ENCODE results near the gene STRIP1.
A peak's percentile ranks its signal among the peaks of the same experiment; 100 is the strongest.
"Not testable (repeated sequence)": the region's sequence is repeated elsewhere in the genome, so short reads cannot be mapped to it uniquely, and the experiment has no call there.

Gene STRIP1

DNA sequence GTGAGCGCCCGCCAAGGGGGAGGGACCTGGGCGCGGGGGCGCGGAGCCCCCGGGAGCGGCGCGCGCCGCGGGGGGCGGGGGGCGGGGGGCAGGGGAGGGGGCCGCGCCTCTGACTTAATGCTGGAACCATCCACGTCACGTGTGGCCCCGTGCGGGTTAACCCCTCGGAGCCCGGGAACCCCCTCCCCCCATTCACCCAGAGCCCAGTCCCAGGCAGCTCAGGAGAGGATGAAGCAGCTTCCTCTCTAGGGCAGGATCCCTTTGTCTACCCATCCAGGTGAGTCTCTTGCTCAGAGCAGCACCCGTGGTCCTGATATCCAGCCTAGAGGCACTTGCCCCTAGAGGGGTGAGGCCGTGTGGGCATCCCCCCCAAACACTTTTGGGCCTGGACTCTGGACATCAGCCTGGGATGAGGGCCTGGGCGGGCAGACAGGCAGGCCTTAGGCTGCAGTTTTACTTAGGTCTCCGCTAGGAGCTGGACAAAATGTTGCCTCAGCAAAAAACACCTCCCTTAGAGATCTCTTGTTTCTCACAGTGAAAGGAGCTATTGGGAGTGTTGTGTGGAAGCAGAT is 36.3 kb downstream of the STRIP1 start, which contains the start of gene ALX3:
Gene ALX3 (minus strand): TSS at position 2 of the 572 bp plus-strand sequence. CDS start 60 bp downstream, outside the sequence.
- DNase-seq, result no peak

DNA sequence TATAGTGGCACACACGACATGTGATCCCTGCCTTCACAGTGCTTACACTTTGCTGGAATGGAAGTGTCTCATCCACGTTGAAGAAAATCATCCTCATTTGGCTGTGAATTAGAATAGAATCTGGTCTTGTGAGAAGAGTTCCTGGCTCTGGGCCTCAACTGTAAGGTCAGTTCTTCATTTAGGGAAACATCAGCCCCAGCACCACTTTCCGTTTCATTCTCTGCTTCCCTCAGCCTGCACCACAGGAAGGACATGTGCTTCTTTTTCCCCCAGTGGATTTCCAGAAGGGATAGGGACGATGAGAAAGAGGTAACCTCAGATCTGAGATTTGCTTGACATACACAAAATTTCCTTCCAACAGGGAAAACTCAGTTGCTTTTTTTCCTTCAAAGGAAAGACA is 39.7 kb downstream of the STRIP1 start:
- DNase-seq, result no peak

DNA sequence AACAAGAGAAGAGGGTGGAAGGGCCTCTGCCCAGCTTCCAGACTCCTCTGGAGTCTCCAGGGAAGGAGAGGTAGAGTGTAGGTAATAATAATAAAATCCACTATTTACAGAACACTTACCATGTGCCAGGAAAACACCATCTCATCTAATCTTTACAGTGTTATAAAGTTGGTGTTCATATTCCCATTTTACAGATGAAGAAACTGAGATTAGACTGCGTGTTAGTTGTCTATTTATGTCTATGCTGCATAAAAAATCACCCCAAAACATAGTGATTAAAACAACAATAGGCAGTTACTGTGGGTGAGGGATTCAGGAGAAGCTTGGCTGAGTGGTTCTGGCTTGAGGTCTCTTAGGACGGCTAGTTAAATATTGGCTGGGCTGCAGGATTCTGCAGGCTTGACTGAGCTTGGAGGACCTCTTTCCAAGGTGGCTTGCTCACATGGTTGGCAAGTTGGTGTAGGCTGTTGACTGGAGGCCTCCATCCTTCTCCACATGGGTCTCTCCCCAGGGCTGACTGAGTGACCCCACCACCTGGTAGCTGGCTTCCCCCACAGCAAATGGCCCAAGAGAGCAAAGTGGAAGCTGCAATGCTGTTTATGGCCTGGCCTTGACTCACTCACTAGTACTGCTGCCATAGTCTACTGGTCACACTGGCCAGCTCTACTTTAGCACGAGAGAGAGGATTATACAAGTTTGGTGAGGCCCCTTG is 42.5 kb downstream of the STRIP1 start:
- DNase-seq, result no peak

DNA sequence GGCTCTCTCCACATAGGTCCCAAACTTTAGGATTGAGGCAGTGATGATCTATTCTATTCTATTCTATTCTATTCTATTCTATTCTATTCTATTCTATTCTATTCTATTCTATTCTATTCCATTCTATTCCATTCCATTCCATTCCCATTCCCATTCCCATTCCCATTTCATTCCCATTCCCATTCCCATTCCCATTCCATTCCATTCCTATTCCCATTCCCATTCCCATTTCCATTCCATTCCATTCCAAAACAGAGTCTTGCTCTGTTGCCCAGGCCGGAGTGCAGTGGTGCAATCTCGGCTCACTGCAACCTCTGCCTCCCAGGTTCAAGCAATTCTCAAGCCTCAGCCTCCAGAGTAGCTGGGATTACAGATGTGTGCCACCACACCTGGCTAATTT is 45.6 kb downstream of the STRIP1 start:
- not testable (repeated sequence) for DNase-seq

DNA sequence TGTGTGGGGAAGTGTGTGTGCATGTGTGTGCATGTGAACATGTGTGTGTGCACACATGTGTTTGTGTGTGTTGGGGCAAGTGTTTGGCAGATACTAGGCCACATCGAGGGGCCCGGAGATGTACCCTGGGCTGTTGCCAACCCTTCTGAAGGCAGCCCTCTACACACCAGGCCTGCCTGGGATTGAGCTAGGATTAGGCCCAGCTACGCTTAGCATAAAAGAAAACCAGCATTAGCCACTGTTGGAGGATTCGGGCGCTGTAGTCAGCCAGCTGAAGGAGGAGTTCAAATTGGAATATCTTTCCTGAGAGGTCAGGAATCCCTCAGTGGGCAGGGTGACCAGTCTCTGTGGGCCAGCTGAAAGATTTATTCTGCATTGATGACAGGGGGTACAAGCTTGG is 46.6 kb downstream of the STRIP1 start:
- no peak for DNase-seq

DNA sequence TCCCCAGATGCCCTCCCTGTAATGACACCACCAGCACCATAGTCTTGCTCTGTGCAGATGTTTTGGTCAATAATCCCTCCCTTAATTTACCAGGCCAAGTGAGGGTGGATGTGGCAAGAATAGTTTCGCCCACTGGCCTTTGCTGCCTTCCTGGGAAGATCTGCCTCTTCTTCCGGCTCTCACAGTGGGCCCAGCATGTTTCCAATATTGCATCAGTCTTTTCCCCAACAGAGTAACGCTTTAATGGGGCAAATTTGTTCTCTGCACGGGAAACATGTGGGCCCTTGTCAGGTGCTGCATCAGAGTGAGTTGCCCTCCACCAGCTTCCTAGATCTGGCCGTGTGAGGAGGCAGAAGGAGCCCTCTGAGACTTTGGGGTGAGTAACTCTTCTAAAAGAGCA is 48.1 kb downstream of the STRIP1 start:
- no peak for DNase-seq

DNA sequence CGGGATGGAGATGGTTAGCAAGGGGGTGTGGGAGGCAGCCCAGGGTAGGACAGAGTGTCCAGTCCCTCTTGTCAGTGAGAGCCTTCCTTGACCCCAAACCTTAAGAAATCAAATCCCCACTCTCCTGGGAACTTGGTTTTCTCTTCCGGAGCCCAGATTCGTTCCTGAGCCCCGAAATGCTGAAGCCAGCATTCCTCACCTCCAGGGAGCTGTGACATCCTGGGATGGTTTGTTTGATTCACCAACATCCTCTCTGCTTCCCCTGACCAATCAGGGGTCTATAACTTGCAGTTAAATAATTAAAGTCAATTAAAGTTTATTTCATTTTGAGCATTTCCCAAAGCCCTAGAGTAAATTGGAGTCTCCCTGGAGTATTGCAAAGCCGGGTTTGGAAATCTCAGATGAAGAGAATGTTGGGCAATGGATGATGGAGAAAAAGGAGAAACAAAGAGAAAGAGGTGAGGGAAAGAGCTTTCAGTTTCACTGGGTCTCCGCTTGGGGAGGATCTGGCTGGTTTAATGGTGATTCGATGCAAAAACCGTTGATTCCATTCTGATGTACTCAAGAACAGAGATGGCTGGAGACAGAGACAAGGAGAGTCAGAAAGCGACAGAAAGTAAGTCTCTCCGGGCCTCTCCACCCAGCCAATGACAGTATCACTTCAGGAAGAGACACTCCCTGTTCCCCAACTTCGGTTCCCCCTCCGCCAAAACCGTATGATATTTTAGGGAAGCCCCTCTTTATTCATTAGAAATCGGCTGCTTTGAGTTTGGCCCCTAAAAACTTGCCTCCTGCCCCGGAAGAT is 48.8 kb downstream of the STRIP1 start:
- peak; percentile 24 for DNase-seq

DNA sequence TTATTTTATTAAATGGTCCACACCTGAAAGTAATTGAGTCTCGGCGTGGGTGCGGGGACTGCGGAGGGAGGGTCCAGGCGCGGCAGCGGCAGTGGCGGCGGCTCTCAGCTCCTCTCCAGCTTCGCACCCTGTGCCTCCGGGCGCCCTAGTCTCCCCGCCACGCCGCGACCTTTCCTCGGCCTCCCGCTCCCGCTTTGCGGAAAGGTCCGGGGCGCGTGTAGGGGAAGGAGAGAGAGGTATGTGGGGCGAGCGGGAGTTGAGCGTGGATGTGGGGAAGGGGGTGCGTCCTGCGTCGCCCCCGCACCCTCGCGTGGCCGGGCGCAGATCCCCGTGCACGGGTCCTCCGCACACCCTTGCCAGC is 49.4 kb downstream of the STRIP1 start:
- no peak for DNase-seq

DNA sequence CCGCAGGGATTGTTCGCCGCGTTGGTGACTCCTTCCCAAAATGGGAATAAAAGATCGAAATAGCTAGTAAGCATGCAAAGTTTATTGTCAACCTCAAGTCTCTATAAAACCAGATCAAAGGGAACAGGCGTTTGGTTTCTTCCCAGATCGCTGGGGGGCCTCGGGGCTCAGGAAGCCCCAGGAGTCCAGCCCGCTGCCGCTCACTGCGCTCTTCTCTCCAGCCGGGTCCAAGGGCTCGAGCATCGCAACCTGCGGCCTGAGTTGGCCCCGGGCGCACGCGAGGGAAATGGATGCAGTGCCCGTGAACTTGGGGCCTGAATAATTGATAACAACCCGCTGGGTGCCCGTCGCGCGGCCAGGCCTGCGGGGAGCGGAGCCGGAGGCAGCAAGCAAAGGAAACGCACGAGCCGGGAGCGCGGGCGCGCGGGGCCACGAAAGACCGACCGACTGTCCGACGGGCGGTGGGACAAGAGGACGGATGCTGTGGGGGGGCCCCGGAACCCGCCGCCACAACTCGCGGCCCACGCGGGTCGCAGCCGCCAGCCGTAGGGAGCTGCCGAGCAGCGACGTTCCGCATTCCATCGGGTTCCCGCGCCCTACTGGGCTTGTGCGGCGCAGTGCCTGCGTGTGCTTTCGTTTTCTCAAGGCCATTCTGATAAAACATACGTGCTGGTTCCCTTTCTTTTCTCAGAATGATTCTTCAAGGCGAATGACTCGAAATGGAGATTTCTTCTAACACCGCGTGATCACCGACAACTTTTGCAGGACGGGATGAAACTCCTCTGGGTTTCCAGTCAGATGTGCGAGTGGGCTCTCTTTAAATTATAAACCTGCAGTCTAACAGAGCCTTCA is 50.0 kb downstream of the STRIP1 start:
- peak; percentile 63 for DNase-seq

DNA sequence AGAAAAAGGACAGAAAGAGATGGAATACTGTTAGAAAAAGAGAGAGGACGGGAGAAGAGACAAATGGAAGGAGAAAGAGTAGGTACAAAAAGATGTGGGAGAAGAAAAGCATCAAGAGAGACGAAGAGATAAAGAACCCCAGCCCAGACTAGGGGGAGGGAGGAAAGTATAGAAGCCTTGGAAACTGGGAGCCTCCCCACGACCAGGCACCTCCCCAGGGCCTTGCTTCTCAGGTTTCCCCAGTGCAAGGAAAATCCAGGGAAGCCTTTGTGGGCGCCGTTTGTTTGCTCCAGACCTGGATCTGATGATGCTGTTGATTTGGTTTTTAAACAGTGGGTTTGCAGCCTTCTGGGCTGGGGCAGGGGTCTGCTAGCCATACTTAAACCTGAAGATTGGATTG is 51.2 kb downstream of the STRIP1 start:
- DNase-seq, result no peak

DNA sequence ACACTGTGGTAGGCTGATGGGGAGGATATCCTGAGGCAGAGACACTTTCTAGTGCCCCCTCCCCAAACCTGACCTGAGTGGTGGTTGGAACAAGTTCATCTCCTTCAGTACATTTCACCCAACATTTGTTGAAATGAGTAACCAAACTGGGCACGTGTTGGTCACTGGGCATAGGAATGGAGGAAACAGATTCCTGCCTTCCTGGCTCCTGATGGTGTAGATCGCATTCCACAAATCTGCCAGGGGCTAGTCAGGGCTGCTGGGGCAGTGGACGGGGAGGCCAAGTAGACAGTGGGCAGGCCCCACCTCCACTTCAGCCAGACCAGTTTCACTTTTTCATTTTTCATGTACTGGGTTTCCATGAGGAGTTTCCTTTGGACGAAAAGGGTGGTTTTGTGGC is 52.5 kb downstream of the STRIP1 start:
- DNase-seq, result no peak

DNA sequence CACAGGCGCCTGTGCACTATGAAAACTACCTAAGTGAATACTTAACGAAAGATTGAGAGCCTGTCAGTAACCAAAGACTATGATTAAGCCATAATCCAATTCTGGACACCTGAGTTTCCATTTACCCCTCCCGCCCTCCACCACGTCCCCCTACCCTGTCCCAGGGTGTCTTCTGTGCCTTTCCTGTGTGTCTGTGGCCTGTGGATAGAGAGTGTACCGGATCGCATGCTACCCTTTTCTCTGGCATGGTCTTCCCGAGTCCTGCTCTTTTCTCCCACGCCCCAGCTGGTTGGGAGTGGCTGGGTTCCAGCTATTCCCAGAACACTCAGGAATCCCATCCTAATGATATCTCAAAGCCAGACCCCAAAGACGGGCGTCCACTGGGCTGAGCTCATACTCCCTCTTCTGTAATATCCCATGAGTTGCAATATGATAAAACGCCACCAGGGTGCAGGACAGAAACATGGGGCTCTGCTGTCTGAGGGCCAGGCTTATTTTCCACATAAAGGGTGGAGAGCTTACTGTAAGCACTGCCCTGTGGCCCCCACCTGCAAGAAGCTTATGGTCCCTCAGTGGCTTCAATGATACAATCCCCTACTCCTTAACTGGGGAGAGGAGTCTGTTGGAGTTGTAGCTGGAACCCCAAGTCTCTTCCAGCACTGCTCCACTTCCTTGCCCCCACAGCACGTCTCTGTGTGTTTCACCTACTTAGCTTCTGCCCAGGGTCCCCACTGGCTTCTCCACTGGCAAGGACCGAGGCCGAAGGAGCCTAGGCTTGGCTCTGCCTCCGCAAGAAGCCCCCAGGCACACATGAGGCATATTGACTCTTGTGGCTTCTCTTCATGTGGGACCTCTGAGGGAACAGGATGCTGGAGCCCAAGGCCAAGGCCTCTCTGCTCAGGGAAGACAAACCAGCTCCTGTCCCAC is 53.7 kb downstream of the STRIP1 start:
- peak; percentile 86 for DNase-seq

DNA sequence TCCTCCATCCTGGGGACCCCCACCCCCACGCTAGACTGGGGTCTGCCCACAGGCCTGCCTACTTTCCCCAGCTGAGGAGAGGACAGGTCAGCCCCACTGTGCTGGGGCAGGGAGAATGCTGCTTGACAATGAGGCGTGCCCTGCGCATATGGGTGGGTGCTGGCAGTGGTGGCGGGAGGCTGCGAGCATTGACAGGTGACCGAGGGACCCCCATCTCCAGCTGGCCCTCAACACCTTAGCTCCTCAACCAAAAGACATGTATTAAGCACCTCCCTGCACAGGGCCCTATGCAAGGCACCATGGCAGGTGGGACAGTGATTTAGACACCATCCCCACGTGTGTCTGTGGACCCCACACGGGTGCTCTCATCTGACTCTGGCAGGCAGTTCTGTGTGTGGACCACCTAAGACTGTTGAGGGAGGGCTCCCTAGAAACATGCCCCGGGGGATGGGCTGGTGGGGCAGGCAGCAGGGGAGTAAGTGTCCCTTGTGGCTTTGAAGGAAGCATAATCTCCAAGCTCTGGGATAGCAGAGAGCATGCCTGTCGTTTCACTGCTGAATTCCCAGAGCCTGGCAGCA is 54.4 kb downstream of the STRIP1 start:
- no peak for DNase-seq

DNA sequence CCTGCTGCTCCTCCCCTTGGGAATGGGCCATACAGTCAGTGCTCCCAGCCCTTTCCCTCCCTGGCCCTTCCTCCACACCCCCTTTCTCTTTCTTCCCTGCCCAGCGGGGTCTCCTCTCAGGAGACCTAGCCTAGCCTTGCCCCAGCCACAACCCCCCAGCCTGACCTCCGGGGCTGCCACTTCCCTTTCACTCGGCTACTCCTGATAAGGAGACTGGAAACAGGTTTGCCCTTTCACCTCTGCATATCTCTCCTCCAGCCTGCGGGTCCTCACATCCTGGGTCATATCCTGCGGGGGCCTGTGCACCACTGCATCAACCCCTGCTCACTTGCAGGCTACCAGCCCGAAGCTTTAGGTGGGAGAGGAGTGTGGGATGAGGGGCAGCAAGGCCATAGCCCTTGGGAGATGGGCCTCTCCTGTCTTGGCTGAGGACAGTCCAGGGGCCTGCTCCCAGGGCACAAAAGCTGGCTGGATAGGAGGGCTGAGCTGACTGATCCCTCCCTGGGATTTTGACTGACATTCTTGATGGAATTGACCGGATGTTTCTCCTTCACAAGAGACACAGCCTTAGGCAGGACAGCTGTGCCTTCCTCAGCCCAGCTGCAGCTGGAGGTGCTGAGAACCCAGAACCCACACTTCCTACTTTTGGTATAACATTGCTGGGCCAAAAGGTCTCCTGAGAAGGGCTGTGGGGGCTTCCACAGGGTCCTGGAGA is 55.3 kb downstream of the STRIP1 start:
- DNase-seq, result peak; percentile 35

DNA sequence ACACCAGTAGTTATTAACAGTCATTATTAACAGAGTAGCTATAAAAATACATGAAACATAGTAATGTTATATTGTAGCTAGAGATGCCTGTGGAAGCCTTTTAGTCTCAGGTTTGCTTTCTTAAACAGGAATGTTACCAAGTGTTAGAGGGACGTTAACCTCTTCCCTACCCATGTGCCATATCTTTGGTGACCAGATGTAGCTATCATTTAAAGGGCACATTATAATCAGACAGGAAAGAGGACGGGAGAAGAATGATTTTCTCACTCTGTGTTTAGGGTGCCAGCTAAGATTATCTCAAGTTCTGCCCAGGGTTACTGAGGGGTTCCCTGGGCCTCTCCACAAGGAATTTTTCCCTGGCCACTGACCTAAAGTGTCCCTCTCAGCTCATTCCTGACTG is 57.0 kb downstream of the STRIP1 start:
- peak; percentile 51 for DNase-seq

DNA sequence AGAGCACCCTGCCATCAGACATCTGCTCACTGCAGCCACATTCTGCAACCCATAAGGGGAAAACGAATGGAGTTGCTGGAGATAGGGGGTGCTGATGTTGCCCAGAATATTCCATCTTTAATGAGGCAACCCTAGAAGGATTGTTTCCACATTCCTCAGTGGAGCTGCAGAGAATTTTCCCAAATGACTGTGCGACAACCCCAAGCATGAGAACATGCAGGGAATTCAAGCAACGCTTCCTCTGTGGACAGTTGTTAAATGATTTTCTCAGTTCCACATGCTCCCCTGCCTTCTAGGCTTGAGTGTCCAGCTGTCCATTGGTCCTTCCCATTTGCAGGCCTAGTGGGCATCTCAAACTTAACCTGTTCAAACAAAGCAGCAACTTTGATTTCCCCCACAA is 57.4 kb downstream of the STRIP1 start:
- DNase-seq, result no peak

DNA sequence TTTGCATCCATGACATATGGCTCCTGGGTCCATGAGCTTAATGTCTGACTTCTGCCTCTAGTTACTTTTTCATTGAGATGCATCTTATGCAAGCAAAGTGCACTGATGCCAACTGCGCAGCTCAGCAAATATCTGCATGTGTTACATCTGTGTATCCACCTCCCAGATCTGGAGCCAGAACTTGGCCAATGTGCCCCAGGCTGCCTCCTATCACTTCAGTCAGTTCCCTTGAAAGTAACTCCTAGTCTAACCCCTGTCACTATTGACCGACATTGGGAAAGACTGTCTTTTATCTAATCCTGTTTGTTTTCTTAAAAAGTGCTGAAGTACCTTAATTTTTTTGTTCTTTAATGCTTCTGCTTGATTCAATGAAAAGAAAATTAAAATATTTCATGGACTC is 58.6 kb downstream of the STRIP1 start:
- DNase-seq, result no peak

DNA sequence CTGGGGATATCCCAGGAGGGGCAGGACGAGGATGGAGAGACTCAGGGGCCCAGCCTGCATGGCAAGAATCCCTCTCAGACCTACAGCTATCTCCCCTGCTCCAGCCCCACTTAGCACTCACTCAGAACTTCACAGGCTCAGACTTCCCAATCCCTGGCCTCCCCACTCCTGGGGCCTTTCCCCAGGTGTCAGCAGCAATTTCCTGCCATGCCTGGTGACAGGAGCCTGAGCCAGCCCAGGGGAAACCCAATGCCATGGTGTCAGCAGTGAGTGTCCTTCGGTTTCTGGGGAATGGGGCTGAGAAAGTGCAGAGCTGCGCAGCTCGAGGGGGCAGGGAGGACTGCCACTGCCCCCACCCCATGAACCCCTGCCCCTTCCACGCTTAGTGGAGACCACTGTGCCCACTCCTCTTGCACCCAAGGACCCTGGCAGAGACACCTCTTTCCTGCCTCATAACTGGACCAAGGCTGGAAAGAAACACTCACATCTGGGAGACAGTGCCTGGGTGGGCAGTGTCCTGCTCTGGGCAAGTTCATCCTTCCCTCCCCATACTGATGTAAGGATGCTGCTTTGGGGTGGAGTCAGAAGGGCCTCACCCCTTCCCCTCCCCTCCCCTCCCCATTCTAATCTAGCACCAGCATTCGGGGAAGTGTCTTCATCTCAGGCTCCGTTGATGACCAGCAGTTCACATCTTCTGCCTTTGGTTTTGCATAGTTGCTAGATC is 60.7 kb downstream of the STRIP1 start:
- DNase-seq, result no peak

DNA sequence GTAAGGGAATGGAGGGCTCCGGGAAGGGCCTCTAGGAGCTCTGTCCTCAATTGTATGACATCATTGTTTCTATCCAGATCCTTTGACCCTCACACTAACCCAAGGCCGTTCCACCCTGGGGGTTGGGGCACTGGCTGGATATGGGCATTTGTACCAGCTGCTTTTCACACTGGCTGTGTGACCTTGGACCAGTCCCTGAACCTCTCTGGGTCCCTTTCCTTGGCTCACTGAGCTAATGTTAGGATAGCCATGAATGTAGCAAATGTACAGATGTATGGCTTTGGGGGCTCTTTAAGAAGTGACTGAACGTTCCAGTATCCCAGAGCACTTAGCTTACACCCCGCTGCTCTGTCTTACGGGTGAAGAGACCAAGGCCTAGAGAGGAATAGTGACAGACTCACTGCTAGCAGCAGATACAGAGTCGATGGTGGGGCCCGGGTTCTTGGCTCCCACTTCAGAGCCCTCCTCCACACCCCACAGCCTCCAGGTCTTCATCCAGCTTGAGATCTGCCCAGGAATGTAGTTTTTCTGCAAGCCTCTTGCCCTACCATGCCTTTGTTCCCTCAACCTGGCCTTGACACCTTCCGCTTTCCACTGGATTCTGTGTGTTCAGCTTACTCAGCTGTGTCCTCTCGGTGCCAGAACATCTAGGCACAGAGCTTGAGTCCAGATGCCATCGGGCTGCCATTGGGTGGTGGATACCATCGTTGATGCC is 63.2 kb downstream of the STRIP1 start:
- DNase-seq, result no peak

Data from hematopoietic multipotent progenitor cell treated with erythropoietin and hydrocortisone succinate and interleukin-3 and kit ligand, for 4 days (in vitro differentiated cells).